Activated naive CD8-positive, alpha-beta T cell (primary cell): Measurements from ENCODE around the gene CNOT1.

Source experiments
- H3K27ac Mint-ChIP-seq: one replicate; pipeline ENCODE4 v1.8.0; 2021; ENCODE audit warnings: mixed read lengths
- H3K27me3 Mint-ChIP-seq: one replicate; pipeline ENCODE4 v1.8.0; 2021; ENCODE audit warnings: mixed read lengths
- H3K36me3 Mint-ChIP-seq: one replicate; pipeline ENCODE4 v1.8.0; 2021; ENCODE audit warnings: mixed read lengths
- H3K4me1 Mint-ChIP-seq: one replicate; pipeline ENCODE4 v1.8.0; 2021; ENCODE audit warnings: low read depth, mixed read lengths
- H3K4me3 Mint-ChIP-seq: one replicate; pipeline ENCODE4 v1.8.0; 2021; ENCODE audit warnings: mild to moderate bottlenecking, mixed read lengths
- H3K9me3 Mint-ChIP-seq: one replicate; pipeline ENCODE4 v1.8.0; 2021; ENCODE audit warnings: low read depth, mixed read lengths

CNOT1 gene

DNA sequence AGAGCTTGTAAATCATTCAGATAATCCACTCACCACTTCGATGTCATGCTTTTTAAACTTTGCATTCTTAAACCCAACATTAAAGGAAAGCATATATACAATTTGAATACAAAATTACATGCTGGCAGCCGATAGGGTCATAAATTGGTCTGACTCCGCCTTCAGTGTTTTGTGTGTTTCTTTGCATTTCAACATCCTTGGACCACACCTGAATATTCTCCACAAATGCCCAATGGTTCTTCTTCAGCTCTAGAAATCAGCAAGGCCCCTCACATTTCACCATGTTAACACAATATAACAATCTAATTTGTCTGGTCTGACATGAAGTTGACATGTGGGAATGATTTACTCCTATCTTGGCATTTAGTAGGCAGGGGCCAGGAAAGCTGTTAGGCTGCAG is 97.2 kb downstream of the CNOT1 start:
- H3K4me3 Mint-ChIP-seq: no peak overlapping the region
- no peaks in the 10 kb centered on the region for H3K4me1 Mint-ChIP-seq
- H3K36me3 Mint-ChIP-seq: peaks cover 11% of the 10 kb centered on the region
- H3K27me3 Mint-ChIP-seq: no peaks in the 10 kb centered on the region
- H3K9me3 Mint-ChIP-seq: no peaks in the 10 kb centered on the region
- peak overlapping the region; percentile 51 for H3K27ac Mint-ChIP-seq

DNA sequence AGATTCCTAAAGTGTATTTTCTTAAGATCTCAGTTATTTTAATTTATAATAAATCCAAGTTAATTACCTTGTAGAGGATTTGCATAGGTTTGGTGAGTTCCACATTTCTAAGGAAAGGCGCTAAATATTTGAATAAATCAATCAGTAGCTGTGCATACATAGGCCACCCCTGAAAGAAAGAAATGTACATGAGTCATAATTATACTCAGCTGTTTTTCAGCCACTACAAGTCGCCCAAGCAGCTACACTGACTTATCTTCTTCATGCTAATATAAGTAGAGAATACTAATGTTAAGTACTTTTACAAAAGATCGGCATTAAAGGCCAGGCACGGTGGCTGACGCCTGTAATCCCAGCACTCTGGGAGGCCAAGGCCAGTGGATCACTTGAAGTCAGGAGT is 99.4 kb downstream of the CNOT1 start:
- no peaks in the 10 kb centered on the region for H3K27me3 Mint-ChIP-seq
- peaks cover 14% of the 10 kb centered on the region for H3K36me3 Mint-ChIP-seq
- no peak overlapping the region for H3K4me3 Mint-ChIP-seq
- H3K27ac Mint-ChIP-seq: peak overlapping the region; percentile 16
- H3K4me1 Mint-ChIP-seq: no peaks in the 10 kb centered on the region
- H3K9me3 Mint-ChIP-seq: no peaks in the 10 kb centered on the region

DNA sequence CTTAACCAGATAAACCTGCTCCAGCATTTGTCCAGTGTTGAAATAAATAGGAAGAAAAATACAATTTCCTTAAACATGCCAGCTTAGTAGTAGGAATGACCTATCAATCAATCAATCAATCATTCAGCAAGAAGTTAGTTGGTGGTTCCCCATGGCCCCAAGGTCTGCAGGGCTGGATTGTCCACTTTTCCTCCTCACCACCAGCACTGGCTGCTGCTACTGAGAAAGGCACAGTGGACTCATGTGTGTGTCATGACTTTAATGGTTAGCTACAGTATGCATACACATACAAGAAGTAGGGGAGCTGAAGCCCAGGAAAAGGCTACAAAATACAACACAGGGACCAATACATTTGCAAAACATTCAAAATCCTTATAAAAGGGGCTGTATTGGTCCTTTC is 109.9 kb downstream of the CNOT1 start:
- peak overlapping the region; percentile 58 for H3K27ac Mint-ChIP-seq
- H3K9me3 Mint-ChIP-seq: no peaks in the 10 kb centered on the region
- no peaks in the 10 kb centered on the region for H3K27me3 Mint-ChIP-seq
- peaks cover 15% of the 10 kb centered on the region for H3K36me3 Mint-ChIP-seq
- no peak overlapping the region for H3K4me3 Mint-ChIP-seq
- H3K4me1 Mint-ChIP-seq: peaks cover 25% of the 10 kb centered on the region

DNA sequence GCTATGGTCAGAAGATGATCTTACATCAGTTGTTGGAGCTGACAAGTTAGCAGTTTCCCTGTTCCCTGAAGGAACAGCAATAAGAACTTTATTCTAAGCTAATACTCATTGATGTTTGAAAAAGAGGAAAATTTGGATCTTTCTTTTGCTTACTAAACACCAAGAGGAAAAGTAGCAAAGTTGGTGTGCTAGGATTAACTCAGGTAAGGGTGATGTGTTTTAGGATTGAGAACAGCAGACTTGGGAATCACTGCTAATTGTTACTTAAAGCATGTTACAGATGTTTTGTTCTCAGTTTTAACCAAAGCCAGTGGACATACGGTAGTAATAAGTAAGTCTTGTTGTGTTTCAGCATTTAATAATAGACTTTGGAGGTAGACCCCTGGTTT is 110.7 kb downstream of the CNOT1 start:
- Mint-ChIP-seq H3K4me1 (peaks cover 26% of the 10 kb centered on the region), H3K27ac (no peak overlapping the region), H3K9me3 (no peaks in the 10 kb centered on the region), H3K36me3 (peaks cover 12% of the 10 kb centered on the region), H3K4me3 (no peak overlapping the region), H3K27me3 (no peaks in the 10 kb centered on the region)

DNA sequence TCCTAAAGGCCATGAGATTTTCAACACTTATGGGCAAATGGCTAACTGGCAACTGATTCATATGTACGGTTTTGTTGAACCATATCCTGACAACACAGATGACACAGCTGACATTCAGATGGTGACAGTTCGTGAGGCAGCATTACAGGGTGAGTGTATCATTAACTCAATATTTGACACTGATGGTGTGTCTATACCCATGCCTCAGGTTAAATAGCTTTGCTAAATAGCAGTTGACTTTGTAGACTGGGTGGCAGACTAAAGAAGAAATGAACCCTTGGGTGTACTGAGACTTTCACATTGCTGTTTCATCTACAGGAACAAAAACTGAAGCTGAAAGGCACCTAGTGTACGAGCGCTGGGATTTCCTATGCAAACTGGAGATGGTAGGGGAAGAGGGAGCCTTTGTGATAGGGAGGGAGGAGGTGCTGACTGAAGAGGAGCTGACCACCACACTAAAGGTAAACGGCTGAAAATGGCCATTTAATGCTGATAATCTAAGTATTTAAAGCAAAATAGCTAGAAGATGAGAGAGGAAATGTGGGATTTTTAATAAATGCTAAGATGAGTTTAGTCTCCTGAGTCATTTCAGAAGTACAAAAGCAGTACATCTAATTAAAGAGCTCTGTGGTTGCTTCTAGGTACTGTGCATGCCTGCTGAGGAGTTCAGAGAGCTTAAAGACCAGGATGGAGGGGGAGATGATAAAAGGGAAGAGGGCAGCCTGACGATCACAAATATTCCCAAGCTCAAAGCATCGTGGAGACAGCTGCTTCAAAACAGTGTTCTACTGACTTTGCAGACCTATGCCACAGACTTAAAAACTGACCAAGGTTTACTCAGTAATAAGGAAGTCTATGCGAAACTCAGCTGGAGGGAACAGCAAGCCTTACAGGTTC is 111.3 kb downstream of the CNOT1 start:
- H3K36me3 Mint-ChIP-seq: peaks cover 12% of the 10 kb centered on the region

DNA sequence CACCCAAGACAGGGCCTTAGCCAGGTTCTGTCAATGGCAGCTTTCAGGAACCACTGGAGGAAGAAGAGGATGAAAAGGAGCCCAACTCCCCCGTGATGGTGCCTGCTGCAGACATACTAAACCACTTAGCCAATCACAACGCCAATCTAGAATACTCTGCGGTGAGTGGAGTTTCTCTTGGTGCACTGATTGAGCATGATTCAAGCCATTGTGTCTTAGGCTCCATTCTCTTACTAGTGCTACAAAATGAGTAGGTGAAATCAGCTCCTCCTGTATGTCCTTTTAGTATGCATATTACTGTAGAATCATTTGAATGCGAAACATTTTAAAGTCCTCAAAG is 112.9 kb downstream of the CNOT1 start:
- Mint-ChIP-seq H3K36me3 (peaks cover 5% of the 10 kb centered on the region), H3K27ac (peak overlapping the region; percentile 54), H3K4me3 (peak overlapping the region; percentile 72), H3K27me3 (no peaks in the 10 kb centered on the region), H3K9me3 (no peaks in the 10 kb centered on the region), H3K4me1 (peaks cover 29% of the 10 kb centered on the region)

More for the DNA sequence above, 111.3 kb downstream of the CNOT1 start:
- Mint-ChIP-seq H3K27ac (peak overlapping the region; percentile 11), H3K9me3 (no peaks in the 10 kb centered on the region), H3K4me3 (no peak overlapping the region), H3K4me1 (peaks cover 28% of the 10 kb centered on the region), H3K27me3 (no peaks in the 10 kb centered on the region)

DNA sequence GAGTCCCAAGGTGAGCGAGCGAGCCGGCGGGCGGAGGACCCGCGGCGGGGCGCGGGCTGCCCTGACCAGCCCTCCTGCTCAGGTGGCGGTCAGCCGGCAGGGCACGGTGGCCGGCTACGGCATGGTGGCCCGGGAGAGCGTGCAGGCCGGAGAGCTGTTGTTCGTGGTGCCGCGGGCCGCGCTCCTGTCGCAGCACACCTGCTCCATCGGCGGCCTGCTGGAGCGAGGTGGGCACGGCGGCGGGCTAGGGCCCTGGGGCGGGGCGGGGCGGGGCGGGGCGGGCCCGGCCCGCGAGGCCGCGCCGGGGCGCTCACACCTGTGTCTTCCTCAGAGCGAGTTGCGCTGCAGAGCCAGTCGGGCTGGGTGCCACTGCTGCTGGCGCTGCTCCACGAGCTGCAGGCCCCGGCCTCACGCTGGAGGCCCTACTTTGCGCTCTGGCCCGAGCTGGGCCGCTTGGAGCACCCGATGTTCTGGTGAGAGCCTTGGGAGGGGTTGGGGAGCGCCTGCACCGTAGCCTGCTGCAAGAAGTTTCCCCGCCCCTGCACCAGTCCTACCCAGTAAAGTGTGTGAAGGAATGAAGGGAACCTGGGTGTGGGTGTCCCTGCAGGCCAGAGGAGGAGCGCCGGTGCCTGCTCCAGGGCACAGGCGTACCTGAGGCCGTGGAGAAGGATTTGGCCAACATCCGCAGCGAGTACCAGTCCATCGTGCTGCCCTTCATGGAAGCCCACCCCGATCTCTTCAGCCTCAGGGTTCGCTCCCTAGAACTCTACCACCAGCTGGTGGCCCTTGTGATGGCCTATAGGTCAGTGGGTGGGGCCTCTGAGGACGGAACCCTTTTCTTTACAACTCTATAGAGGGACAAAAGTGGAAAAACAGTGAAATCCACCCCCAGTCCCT is 113.5 kb downstream of the CNOT1 start:
- Mint-ChIP-seq H3K4me1 (peaks cover 29% of the 10 kb centered on the region), H3K4me3 (peak overlapping the region; percentile 94), H3K36me3 (peaks cover 5% of the 10 kb centered on the region), H3K27ac (peak overlapping the region; percentile 94), H3K9me3 (no peaks in the 10 kb centered on the region), H3K27me3 (no peaks in the 10 kb centered on the region)

DNA sequence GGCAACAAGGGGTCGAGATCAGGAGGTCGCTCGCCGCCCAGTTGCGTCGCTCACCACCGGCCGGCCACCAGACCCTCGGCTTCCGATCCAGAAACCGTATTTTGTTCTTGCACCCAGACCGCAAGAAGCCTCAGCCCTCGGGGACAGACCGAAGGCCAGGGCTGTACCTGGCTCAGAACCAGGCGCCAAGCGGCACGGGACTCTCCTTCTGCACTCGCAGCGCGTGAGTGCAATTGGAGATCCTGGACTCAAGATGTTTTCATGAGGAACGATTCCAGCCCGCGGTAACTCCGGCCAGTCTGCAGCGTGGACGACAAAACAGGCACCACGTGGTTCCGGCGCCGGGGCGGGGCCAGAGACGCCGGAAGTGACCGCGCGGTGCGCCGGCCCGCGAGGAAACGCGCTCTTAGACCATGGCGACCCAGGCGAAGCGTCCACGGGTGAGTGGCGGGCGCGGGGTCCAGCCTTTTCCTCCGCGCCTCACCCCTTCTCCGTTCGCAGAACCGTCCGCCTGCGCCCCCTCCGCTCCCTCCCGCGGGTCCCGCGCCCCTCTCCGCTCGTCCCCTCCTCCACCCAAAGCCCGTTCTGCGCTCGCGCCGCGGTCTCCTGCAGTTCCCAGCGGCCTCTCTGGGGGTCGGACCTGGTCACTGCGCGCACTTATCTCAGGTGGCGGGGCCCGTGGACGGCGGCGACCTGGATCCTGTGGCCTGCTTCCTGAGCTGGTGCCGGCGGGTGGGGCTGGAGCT is 114.3 kb downstream of the CNOT1 start, which contains the start of gene SETD6:
TSS of gene SETD6 (plus strand) at position 393 of the 746 bp plus-strand sequence. CDS start at position 414, 21 bp downstream.
- peak within 1 kb of the TSS; percentile 94 for H3K27ac Mint-ChIP-seq

DNA sequence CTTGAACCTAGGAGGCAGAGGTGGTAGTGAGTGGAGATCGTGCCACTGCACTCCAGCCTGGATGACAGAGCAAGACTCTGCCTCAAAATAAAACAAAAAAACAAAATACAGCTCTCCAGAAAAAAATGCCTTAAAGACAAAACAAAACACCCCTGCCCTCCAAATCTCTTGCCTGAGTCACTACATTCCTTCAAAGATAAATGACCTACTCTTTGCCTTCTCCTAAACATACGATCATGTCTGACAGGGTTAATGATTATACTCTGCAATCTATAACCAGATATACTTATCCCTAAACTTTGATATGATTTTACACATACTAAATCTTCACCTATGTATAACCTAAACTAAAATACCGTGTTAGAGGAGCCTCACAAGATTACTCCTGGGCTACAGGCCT is 115.8 kb downstream of the CNOT1 start:
- H3K4me3 Mint-ChIP-seq: peak overlapping the region; percentile 4
- H3K9me3 Mint-ChIP-seq: no peaks in the 10 kb centered on the region
- peaks cover 29% of the 10 kb centered on the region for H3K4me1 Mint-ChIP-seq
- H3K36me3 Mint-ChIP-seq: peaks cover 2% of the 10 kb centered on the region
- H3K27ac Mint-ChIP-seq: no peak overlapping the region
- H3K27me3 Mint-ChIP-seq: no peaks in the 10 kb centered on the region

More for the DNA sequence above, 114.3 kb downstream of the CNOT1 start, which contains the start of gene SETD6:
- H3K9me3 Mint-ChIP-seq: no peaks in the 10 kb centered on the region
- no peaks in the 10 kb centered on the region for H3K27me3 Mint-ChIP-seq
- peak within 1 kb of the TSS; percentile 94 for H3K4me3 Mint-ChIP-seq
- peaks cover 29% of the 10 kb centered on the region for H3K4me1 Mint-ChIP-seq
- H3K36me3 Mint-ChIP-seq: peaks cover 5% of the 10 kb centered on the region

DNA sequence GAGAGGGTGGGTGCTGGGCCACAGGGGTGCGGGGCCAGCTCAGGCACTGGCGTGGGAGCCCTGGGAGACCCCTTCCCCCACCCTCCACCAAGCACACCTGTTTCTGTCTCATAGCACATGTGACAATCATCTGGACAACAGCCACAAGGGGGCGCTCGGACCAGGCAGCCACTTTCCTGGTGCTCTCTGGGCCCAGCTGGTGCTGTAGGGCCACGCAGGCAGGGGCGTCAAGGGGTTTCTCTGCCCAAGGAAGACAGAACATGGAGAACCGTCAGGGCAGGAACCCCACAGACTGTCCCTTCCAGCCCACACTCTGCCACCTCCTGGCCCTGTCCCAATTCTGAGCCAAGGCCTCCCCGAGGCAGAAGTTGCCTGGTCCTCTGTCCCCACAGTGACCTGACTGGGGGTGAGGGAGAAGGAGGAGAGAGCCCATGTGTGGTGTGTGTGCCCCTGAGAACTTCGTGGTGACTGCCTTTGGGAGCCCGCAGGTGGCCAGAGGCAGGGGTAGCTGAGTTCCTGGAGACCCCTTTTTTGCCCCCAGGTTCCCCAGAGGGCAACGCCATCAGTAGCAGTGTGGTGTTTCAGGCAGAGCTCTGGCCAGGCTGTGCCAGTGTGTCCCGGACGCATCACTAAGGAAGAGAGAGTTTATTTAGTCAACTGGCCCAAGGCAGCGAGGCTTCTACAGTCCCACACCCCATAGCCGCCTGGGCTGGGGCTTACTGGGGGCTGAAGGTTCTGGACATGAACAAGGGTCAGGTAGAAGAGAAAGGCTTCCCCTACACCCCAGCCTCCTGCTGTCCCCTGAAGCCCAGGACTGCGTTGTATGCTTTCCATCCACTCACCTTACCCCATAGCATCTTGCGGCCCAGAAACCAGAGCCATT is 117.5 kb downstream of the CNOT1 start:
- H3K27ac Mint-ChIP-seq: peak overlapping the region; percentile 72
- peak overlapping the region; percentile 36 for H3K4me3 Mint-ChIP-seq
- H3K27me3 Mint-ChIP-seq: no peaks in the 10 kb centered on the region
- peaks cover 21% of the 10 kb centered on the region for H3K4me1 Mint-ChIP-seq
- no peaks in the 10 kb centered on the region for H3K9me3 Mint-ChIP-seq
- H3K36me3 Mint-ChIP-seq: peaks cover 2% of the 10 kb centered on the region

DNA sequence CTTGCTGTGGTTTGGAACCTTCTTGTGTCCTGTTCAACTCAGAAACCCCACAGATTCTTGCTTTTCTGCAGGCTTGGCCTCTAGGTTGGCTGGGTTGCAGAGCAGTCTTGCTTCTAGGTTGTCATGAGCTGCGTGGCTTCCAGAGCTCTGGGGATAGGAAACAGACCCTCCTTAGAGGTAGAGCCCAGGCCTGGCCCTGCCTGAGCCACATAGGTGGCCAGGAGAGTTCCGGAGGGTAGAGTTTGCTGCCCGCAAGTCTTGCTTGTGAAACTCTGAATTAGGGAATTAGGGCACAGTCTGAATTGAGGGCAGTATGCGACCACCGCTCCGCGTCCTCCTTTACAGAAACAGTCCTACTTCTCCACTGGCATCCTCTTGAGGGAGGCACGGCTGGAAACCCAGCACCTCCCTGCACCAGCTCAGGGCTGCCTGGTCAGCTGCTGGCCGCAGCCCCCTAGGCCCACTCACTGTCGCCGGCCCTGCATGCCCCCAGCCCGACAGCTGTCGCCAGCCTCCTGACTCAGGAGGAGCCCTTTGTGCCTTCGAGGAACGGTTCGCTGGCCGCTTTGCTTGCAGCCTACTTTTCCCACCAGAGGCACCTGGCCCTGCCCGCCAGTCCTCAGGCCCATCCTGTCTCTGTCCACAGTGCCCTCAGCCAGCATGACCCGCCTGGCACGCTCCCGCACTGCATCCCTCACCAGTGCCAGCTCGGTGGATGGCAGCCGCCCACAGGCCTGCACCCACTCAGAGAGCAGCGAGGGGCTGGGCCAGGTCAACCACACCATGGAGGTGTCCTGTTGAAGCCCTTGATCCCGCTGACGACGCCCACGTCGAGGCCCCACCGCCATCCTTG is 118.6 kb downstream of the CNOT1 start:
- H3K4me3 Mint-ChIP-seq: no peak overlapping the region
- H3K9me3 Mint-ChIP-seq: no peaks in the 10 kb centered on the region
- peaks cover 10% of the 10 kb centered on the region for H3K4me1 Mint-ChIP-seq
- H3K27me3 Mint-ChIP-seq: no peaks in the 10 kb centered on the region
- no peak overlapping the region for H3K27ac Mint-ChIP-seq
- peaks cover 2% of the 10 kb centered on the region for H3K36me3 Mint-ChIP-seq

DNA sequence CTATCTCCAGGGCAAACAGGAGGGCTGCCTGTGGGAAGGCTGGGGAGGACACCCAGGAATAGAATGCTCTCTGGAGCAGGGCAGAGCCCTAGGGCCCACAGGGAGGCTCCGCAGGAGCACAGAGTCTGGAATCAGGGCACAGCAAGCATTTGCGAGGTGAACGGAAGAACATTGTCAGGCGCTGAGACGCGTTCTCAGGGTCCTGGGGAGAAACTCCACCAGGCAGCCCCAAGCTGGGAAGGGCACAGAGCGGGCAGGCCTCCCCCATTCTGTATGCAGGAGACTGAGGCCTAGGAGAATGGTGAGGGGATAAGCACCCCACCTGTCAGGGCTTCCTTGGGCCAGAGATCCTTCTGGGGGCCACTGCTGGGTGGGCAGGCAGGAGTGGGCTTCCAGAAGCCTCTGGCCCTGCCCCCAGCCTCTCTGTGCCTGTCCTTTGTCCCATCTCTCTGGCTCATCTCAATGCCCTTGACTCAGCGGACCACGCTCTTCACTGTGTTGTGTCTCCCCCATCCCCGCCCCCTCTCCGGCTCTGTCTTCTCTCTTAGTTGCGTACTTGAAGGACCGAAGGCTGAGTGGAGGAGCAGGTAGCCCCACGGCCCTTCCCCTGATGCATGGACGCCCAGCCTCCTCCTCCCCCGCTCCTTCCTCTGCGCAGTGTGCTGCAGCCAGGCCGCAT is 119.4 kb downstream of the CNOT1 start:
- H3K9me3 Mint-ChIP-seq: no peaks in the 10 kb centered on the region
- H3K27ac Mint-ChIP-seq: no peak overlapping the region
- H3K4me1 Mint-ChIP-seq: peaks cover 10% of the 10 kb centered on the region
- H3K4me3 Mint-ChIP-seq: no peak overlapping the region
- H3K27me3 Mint-ChIP-seq: no peaks in the 10 kb centered on the region
- H3K36me3 Mint-ChIP-seq: peaks cover 2% of the 10 kb centered on the region
